Kidney capillary endothelial cell (primary cell): Measurements from ENCODE around the gene KIF9.
A peak's percentile ranks its signal among the peaks of the same experiment; 100 is the strongest.
"Not testable (repeated sequence)": the region's sequence is repeated elsewhere in the genome, so short reads cannot be mapped to it uniquely, and the experiment has no call there.

Experiments
- DNase-seq: peaks from one replicate; pipeline ENCODE4 v3.0.0-alpha.2; 2018; ENCODE audit warnings: low spot score

KIF9 gene

GRCh38 chr3:47282424-47283192 lies at the start of gene KIF9, which contains the start of gene KLHL18:
TSS of gene KIF9 (minus strand) at chr3:47282799. CDS start at chr3:47277374, 5,425 bp downstream.
TSS of gene KLHL18 (plus strand) at chr3:47282944. CDS start at chr3:47282966, 22 bp downstream.
- DNase-seq, result peak; percentile 84

- DNase-seq, result peak; percentile 71
These were observed 41.8 kb upstream of the KIF9 start for GRCh38 chr3:47324278-47324865.

GRCh38 chr3:47323431-47324277 lies 41.1 kb upstream of the KIF9 start:
- no peak for DNase-seq

GRCh38 chr3:47319956-47320355 lies 37.4 kb upstream of the KIF9 start:
- no peak for DNase-seq

- no peak for DNase-seq
These were observed 36.3 kb upstream of the KIF9 start for GRCh38 chr3:47318916-47319315.

GRCh38 chr3:47316151-47316550 lies 33.6 kb upstream of the KIF9 start:
- DNase-seq, result not testable (repeated sequence)

GRCh38 chr3:47315069-47315647 lies 32.6 kb upstream of the KIF9 start:
- DNase-seq, result peak; percentile 11

GRCh38 chr3:47314056-47314764 lies 31.6 kb upstream of the KIF9 start:
- no peak for DNase-seq

GRCh38 chr3:47313341-47314055 lies 30.9 kb upstream of the KIF9 start:
- DNase-seq, result no peak

- no peak for DNase-seq
These were observed 27.8 kb upstream of the KIF9 start for GRCh38 chr3:47310391-47310790.

- not testable (repeated sequence) for DNase-seq
These were observed 26.6 kb upstream of the KIF9 start for GRCh38 chr3:47309231-47309630.

- DNase-seq, result no peak
These were observed 23.4 kb upstream of the KIF9 start for GRCh38 chr3:47306022-47306421.

GRCh38 chr3:47301456-47301855 lies 18.9 kb upstream of the KIF9 start:
- DNase-seq, result peak; percentile 19

GRCh38 chr3:47299381-47300318 lies 17.1 kb upstream of the KIF9 start:
- no peak for DNase-seq

- DNase-seq, result no peak
These were observed 15.8 kb upstream of the KIF9 start for GRCh38 chr3:47298439-47298838.

GRCh38 chr3:47296562-47297302 lies 14.1 kb upstream of the KIF9 start:
- no peak for DNase-seq

GRCh38 chr3:47295976-47296375 lies 13.4 kb upstream of the KIF9 start:
- no peak for DNase-seq

- no peak for DNase-seq
These were observed 12.7 kb upstream of the KIF9 start for GRCh38 chr3:47295322-47295721.

GRCh38 chr3:47294392-47294791 lies 11.8 kb upstream of the KIF9 start:
- no peak for DNase-seq
